NCI-H1436 (cell line): ENCODE measurements around the gene CAVIN2.
"Not testable (repeated sequence)": the region's sequence is repeated elsewhere in the genome, so short reads cannot be mapped to it uniquely, and the experiment has no call there.

Source experiments
- DNase-seq: peaks from one replicate; lab custom pipeline; 2025; lab: John Stamatoyannopoulos, UW

The CAVIN2 gene

DNA sequence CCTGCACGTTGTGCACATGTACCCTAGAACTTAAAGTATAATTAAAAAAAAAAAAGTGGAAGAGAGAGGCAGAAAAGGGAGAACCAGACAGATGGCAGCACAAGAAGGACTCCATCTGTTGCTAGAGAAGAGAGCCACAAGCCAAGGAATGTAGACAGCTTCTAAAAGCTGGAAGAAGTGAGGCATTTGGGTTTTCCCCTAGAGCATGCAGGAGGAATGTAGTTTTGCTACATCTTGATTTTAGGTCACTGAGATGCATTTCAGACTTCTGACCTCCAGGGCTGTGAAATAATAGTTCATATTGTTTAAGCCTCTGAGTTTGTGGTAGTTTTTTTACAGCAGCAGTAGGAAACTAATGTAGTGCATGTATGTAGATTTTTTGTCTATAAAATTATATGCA, 46.0 kb downstream of the CAVIN2 start:
- DNase-seq: no peak

- DNase-seq: no peak
Observed at GRCh38 chr2:191799526-191799925, 47.4 kb downstream of the CAVIN2 start.

GRCh38 chr2:191797942-191798876, 48.7 kb downstream of the CAVIN2 start:
- peak; percentile 28 for DNase-seq

DNA sequence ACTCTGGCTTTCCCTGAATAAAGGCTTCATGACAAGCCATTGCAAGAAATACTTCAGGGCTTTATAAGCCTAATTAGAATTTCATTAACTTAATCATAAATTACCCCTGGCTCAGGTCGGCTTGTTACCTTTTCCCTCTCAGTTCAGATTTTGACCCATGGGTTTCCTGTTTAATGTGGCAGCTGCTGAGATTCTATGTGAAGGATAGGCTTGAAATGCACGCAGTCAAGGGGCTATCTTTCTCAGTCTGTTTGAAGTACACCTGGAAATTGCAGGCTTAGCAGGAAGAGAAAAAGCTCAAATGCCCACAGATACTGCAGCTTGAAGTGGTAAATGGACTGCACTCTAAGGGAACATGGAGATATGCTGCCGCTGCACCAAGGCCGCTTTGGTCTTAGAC, 49.4 kb downstream of the CAVIN2 start:
- DNase-seq: peak; percentile 12

GRCh38 chr2:191795715-191796114, 51.2 kb downstream of the CAVIN2 start:
- no peak for DNase-seq

DNA sequence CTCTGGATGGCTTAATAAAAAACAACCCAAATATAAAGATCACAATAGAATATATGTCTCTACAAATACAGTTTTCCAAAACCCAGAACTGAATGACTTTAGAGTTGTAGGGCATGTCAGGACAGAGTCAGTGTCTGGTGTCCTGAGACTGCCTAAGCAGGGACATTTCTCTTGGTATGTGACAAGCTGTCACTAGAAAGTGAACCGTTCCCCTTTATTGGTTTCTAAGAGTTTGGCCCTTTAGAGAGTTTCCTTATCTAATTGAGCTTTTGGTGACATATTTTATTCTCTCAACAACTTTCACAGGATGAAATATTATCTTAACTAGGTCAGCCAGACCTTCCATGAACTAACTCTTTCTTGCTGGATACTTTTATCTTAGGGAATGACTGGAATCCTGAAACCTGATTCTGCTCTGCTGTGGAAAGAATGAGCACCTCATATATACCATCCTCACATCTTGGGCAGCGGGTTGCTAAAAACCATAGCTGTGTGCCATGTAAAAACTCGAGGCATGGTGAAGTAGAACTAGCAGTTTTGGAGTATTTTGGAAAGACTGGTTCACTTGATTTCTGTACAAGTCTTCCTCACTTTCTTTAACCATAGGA, 54.8 kb downstream of the CAVIN2 start:
- no peak for DNase-seq

DNA sequence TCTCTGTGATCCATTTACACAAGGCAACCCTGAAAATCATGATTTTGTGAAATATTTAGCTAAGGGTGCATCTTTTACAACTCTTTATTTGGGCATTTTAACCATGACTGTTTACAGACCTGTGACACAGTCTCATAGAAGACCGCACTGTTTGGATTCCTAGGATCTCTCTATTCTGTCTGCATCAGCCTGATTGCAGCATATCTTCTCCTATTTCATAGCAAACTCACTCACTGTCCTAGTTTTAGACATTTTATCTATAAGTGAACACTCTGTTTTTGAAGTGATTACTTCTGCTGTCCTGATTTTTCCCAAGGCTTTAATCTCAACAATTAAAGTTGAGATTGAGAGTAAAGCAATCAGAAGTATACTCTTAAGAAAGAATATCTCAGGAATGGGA, 56.2 kb downstream of the CAVIN2 start:
- no peak for DNase-seq

DNA sequence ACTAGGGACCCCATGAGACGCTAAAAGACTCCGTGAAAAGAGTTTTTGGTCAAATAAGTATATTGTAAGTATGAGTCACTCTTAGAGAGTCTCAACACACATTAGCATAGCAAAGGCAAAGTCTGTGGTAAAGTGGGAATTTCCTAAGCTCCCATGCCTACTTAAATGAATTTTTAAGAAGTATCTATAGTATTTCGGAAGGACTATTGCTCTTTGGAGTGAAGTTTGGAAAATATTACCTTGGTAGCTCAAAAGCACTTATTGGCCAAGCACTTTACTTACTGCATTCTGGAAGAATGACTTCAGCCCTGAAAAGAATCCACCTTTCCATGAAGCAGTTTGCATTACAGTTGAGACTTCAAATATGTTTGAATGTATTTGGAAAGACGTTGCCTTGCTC, 57.1 kb downstream of the CAVIN2 start:
- DNase-seq: no peak

- DNase-seq: no peak
Observed at GRCh38 chr2:191786694-191787093, 60.2 kb downstream of the CAVIN2 start.

DNA sequence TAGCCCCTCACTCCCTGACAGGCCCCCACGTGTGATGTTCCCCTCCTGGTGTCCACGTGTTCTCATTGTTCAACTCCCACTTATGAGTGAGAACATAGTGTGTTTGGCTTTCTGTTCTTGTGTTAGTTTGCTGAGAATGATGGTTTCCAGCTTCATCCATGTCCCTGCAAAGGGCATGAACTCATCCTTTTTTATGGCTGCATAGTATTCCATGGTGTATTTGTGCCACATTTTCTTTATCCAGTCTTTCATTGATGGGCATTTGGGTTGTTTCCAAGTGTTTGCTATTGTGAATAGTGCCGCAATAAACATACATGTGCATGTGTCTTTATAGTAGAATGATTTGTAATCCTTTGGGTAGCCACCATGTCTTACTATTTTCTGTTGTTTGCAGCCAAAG, 61.2 kb downstream of the CAVIN2 start:
- DNase-seq: not testable (repeated sequence)
